ENCODE data around the gene USP21. TPM values are rescaled to one million over a fixed set of nuclear protein-coding genes. Genes with fewer than 3 reads are reported as not detected.
A peak's percentile ranks its signal among the peaks of the same experiment; 100 is the strongest.

Gene USP21
- total and polyA plus RNA-seq, 2 of the 4 experiments (the other 2 are of a cell fraction), result 6.3 to 23.8 TPM

DNA sequence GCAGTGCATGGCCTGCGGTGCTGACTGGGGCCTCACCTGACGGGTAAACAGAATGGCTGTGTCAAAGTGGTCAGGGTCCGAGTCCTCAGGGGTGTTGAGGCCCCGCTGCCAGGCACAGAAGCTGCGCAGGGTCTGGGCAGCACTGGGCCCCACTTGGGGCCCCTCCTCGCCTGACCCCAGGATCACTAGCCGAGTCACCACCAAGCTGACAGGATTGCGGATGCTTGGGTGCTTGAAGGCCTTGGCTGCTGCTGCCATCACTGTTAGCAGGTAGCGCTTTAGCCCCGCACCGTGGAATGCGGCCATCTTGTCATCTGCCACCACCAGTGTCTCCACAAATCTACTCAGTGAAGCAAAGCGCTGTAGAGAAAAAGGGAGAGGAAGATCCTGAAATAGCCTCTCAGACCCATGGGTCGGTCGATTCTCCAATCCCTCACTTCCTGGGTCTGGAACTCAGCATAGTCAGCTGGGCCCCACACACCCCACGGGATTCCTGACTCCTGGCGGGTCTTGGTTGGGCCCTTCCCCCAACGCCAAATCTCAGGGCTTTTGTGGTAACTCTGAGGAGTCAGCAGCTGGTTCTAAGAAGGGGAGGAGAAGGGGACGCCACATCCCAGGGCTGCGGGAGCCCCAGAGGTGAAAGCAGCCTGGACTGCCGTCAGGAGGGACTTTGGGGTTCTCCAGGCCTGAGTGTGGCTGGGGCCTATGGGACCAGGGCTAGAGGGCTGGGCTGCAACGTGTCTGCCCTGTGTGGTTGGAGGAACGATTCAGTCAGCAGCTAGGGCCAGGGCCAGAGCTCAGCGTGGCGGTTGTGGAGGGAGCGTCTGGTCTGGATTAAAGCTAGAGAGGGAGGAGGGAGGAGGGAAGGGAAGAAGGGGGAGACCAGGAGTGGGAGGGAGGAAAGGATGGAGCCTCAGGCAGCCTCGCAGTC lies 37.5 kb downstream of the USP21 start:
- peak overlapping the region; percentile 88 for H3K14ac ChIP-seq (replicated peaks; ENCODE audit: low read depth, low read length)
- ChIA-PET CTCF (no interaction called here), POLR2A (ENCODE audit: unreplicated experiment) (no interaction called here)
- dilution Hi-C loops (cut with HindIII; ENCODE audit: low sequenced_read_pairs, unreplicated experiment) (no loop called here), intact Hi-C loops (cut with micrococcal nuclease) (no loop called here), in situ Hi-C loops (cut with MboI; ENCODE audit: low sequenced_read_pairs) (no loop called here)
- peak overlapping the region; percentile 44; the same call in 1 of the 2 replicates for H3K56ac ChIP-seq (ENCODE audit: extremely low read depth, insufficient read depth, low read length)
- no TSS peak for BruUV-seq (replicated peaks)
- WGBS, 2 experiments (ENCODE audit: extremely low coverage in 2 of 2, insufficient read length in 1 of 2), result 57% methylated on average over 10 of the region's 27 CpGs; no CpG with 5 or more reads in 1 of the 2 experiments
- H2BK15ac ChIP-seq (ENCODE audit: low read depth, low read length), result peak overlapping the region; percentile 49; the same call in 1 of the 3 replicates
- H3K36me3 ChIP-seq (ENCODE audit: control insufficient read depth, insufficient read depth, low read length), result no peaks in the 10 kb centered on the region
- H2BK20ac ChIP-seq (ENCODE audit: low read depth, low read length), result peak overlapping the region; percentile 67; the same call in 1 of the 2 replicates
- H3K4me2 ChIP-seq (ENCODE audit: low read depth, low read length), result peak overlapping the region; percentile 70
- H2AK5ac ChIP-seq (ENCODE audit: low read depth, low read length), result peak overlapping the region; percentile 90; the same call in 1 of the 2 replicates
- DNase-seq (peak; percentile 75), ATAC-seq (ENCODE audit: low read depth) (peak; percentile 25)
- H2BK5ac ChIP-seq (ENCODE audit: low read depth, low read length, poor library complexity, severe bottlenecking), result peak overlapping the region; percentile 44
- no peaks in the 10 kb centered on the region for H3K9me3 ChIP-seq (ENCODE audit: control insufficient read depth, insufficient read depth, low read length)
- no peaks in the 10 kb centered on the region; a peak in 1 of 4 replicates for H3K79me1 ChIP-seq (ENCODE audit: low read depth in 1 of 2, low read length in 2 of 2)
- peaks cover 17% of the 10 kb centered on the region for H3K9me1 ChIP-seq (ENCODE audit: insufficient read depth, low read length)
- H3K27ac ChIP-seq (ENCODE audit: insufficient read depth, low read length), result peak overlapping the region; percentile 71
- peak overlapping the region; percentile 76 for H3K23ac ChIP-seq (ENCODE audit: low read depth, low read length)
- no peak for TF ChIP-seq RAD21 (IDR thresholded peaks at IDR 0.05; ENCODE audit: low read length)
- no peak for TF ChIP-seq NFE2L2 (IDR thresholded peaks at IDR 0.05; ENCODE audit: low read depth, low read length)
- TF ChIP-seq POLR2A (IDR thresholded peaks at IDR 0.05; ENCODE audit: low read depth, low read length), result no peak
- TF ChIP-seq BHLHE40 (IDR thresholded peaks at IDR 0.05; ENCODE audit: low read depth, low read length), result no peak
- TF ChIP-seq MAZ (IDR thresholded peaks at IDR 0.05; ENCODE audit: borderline replicate concordance, low read depth, low read length), result peak; percentile 53; the same call in 1 of the 2 replicates
- H3K4me1 ChIP-seq (ENCODE audit: control insufficient read depth, insufficient read depth, low read length), result peaks cover 31% of the 10 kb centered on the region
- no peak overlapping the region for H3K4me3 ChIP-seq (ENCODE audit: insufficient read depth, low read depth, low read length)
- H3K9ac ChIP-seq (ENCODE audit: low read depth, low read length), result peak overlapping the region; percentile 33
- H3K27me3 ChIP-seq (ENCODE audit: control insufficient read depth, insufficient read depth, low read length), result no peaks in the 10 kb centered on the region
- H4K20me1 ChIP-seq (ENCODE audit: insufficient read depth, low read length), result no peaks in the 10 kb centered on the region
- peak overlapping the region; percentile 26; the same call in 1 of the 2 replicates for H3K18ac ChIP-seq (ENCODE audit: low read depth, low read length)
- H3K4ac ChIP-seq (ENCODE audit: low read depth, low read length), result peak overlapping the region; percentile 88
- H2AK9ac ChIP-seq (replicated peaks; ENCODE audit: low read depth, low read length, poor library complexity), result peak overlapping the region; percentile 92
- H2AFZ ChIP-seq (replicated peaks; ENCODE audit: low read length, poor library complexity), result peak overlapping the region; percentile 94
- H2BK120ac ChIP-seq (ENCODE audit: low read depth, low read length), result peak overlapping the region; percentile 41; the same call in 1 of the 2 replicates
- peak overlapping the region; percentile 43 for H4K5ac ChIP-seq (ENCODE audit: low read depth, low read length)
- peak overlapping the region; percentile 76 for H4K91ac ChIP-seq (ENCODE audit: insufficient read depth, low read depth, low read length)
- peak overlapping the region; percentile 96 for H4K8ac ChIP-seq (ENCODE audit: low read depth in 2 of 2, low read length in 2 of 2)

All from IMR-90 (cell line).